Activated effector memory CD4-positive, alpha-beta T cell treated with Interleukin-2 at 50 U/mL for 16 hours (primary cell): ENCODE data around the gene CRIP3.
"Not testable (repeated sequence)": the region's sequence is repeated elsewhere in the genome, so short reads cannot be mapped to it uniquely, and the experiment has no call there.

Experiments used
- DNase-seq: peaks from one replicate; pipeline ENCODE4 v3.0.0-alpha.2; 2020

The CRIP3 gene

DNA sequence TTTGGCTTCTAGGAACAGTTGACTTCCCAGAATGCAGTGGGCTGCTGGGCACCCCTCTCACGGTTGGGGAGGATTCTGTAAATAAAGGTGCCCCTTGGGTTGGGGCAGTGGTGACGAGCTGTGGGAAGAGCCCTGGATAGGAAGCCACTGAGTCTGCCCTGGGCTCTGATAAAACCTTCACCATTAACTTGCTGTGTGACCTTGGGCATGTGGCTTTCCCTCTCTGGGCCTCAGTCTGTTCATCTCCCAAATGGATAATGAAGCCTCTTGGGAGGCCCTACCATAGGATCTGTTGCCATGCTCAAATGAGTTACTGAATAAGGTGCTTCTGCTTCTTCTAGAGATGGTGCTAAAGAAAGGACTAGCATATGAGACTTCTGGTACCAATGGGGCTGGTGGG, 3.7 kb downstream of the CRIP3 start:
- DNase-seq: no peak

DNA sequence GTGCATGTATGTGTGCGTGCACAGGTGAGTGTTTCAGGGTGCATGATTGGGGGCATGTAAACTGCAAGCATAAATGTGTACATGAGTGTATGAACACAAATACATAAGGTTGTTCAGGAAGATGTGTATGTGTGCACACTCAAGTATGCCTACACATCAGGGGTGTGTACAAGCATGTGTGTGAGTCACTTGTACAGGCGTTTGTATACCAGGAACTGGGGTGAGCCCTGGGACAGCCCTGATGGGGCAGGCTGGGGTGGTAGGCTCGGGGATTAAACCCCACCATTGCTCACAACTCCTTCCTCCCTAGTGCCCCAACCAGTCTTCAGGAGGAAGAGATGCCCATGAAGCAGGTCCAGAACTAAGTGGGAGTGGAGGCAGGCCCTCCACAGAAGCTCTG, 4.3 kb downstream of the CRIP3 start:
- no peak for DNase-seq

DNA sequence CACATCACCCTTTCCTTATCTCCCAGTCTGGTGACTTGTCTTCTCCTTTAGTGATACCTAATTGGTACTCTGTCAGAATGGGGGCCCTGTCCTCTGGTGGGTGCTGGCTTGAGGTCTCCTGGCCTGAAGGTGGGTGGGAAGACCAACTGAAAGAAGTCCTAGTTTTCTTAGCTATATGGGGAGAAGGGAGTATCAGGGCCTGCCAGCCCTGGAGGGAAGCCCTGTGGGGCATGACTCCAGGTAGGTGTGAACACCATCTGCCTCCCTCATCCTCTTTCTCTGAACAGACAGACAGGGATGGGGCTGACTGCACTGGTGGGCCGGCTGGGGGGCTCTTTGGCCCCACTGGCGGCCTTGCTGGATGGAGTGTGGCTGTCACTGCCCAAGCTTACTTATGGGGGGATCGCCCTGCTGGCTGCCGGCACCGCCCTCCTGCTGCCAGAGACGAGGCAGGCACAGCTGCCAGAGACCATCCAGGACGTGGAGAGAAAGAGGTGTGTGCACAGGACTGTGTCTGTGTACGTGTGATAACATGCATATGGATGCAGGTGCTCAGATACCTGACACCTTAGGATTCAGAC, 4.8 kb downstream of the CRIP3 start:
- no peak for DNase-seq

DNA sequence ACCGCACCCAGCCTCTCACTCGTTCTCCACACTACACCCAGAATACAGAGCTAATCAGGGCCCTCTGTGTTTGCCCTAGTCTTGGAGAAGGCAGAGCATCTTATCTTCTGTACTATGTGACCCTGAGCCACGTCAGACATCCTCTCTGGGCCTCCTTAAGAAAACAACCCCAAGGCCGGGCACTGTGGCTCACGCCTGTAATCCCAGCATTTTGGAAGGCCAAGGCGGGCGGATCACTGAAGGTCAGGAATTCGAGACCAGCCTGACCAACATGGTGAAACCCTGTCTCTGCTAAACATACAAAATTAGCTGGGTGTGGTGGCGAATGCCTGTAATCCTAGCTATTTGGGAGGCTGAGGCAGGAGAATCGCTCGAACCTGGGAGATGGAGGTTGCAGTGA, 5.6 kb downstream of the CRIP3 start:
- not testable (repeated sequence) for DNase-seq

DNA sequence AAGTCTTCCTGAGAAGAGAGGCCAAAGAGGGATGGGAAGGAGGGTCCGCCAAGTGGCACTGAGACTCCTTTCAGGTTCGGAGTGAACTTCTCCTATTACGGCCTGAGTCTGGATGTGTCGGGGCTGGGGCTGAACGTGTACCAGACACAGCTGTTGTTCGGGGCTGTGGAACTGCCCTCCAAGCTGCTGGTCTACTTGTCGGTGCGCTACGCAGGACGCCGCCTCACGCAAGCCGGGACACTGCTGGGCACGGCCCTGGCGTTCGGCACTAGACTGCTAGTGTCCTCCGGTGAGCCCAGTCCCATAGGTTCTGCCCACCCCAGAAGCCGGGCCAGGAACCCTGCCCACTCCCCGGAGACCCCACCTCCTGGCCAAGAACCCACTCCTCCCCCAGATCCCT, 6.5 kb downstream of the CRIP3 start:
- no peak for DNase-seq

DNA sequence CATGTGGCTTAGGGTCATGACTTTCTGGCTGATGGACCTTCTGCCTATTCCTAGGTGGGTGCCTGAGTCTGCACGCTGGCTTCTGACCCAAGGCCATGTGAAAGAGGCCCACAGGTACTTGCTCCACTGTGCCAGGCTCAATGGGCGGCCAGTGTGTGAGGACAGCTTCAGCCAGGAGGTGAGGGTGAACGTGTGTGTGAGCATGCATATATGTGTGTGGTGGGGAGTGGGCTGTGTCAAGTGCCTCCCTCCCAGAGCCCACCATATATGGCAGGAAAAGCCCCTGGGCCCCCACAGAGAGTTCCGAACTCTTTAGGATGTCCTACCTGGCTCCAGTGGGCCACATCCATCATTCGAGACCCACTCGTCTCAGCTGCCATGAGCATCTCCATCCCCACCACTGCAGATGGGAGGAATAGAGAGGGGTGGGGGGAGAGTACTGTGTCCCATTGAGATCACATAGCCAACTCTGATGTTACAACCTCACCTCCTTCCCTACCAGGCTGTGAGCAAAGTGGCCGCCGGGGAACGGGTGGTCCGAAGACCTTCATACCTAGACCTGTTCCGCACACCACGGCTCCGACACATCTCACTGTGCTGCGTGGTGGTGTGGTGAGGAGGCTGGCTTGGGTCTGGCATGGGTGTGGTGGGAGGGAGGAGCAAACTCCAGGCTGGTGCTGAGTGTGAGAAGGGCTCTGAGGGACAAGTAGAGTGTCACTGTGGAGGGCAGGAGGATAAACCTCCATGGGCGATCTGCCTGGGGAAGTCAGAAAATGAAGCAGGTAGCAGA, 7.3 kb downstream of the CRIP3 start:
- DNase-seq: no peak

DNA sequence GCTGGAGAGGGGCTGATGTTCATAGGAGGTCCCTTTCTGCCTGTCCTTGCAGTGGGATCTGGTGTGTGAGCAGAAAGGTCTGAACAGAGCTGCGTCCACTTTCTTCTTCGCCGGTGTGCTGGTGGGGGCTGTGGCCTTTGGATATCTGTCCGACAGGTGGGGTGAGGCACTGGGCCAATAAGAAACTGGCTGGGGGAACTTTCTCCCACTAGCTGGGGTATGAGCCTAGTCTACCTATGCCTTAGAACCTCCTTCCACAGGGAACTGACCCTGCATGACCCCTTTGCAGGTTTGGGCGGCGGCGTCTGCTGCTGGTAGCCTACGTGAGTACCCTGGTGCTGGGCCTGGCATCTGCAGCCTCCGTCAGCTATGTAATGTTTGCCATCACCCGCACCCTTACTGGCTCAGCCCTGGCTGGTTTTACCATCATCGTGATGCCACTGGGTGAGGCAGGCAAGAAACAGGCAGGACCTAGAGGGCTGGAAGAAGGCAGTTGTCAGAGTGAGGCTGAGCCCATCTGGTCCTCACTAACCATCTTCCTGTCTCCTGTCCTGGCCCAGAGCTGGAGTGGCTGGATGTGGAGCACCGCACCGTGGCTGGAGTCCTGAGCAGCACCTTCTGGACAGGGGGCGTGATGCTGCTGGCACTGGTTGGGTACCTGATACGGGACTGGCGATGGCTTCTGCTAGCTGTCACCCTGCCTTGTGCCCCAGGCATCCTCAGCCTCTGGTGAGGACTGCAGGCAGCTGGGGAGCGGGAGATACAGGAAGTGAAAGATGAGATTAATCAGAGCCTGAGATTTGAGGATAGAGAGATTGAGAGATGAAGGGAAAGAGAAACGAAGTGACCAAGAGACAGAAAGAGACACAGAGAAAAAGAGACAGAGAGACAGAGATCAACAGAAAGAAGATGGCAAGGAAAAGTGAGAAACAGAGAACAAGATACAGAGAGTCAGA, 9.0 kb downstream of the CRIP3 start:
- no peak for DNase-seq

DNA sequence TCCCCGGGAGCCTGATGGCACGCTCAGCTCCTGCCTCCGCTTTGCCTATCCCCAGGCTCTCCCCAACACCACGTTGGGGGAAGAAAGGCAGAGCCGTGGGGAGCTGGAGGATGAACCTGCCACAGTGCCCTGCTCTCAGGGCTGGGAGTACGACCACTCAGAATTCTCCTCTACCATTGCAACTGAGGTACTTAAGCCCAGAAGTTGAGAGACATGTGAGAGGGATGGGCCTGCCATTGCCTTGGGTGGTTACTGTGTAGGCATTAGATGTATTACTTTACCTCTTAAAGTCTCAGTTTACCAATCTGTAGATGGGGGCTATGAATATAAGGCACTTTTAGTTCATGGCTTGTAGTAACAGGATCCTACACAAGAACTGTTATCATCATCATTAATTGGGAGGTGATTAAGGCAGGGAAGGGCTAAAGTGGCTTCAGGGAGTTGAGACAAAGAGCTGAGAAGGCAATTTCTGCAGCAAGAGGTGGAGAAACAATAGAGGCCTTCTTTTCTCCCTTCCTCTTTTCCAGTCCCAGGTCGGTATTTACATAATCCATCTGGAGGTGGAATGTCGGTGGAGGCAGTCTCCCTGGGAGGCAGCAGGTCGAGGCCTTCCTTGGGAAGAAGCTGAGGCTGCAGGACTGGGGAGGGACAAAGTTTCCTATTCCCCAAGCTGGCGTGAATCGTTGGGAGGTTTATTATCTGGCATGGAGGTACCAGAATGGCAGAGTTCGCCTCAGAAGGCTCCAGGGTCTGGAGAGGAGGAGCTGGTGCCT, 9.9 kb downstream of the CRIP3 start:
- no peak for DNase-seq

DNA sequence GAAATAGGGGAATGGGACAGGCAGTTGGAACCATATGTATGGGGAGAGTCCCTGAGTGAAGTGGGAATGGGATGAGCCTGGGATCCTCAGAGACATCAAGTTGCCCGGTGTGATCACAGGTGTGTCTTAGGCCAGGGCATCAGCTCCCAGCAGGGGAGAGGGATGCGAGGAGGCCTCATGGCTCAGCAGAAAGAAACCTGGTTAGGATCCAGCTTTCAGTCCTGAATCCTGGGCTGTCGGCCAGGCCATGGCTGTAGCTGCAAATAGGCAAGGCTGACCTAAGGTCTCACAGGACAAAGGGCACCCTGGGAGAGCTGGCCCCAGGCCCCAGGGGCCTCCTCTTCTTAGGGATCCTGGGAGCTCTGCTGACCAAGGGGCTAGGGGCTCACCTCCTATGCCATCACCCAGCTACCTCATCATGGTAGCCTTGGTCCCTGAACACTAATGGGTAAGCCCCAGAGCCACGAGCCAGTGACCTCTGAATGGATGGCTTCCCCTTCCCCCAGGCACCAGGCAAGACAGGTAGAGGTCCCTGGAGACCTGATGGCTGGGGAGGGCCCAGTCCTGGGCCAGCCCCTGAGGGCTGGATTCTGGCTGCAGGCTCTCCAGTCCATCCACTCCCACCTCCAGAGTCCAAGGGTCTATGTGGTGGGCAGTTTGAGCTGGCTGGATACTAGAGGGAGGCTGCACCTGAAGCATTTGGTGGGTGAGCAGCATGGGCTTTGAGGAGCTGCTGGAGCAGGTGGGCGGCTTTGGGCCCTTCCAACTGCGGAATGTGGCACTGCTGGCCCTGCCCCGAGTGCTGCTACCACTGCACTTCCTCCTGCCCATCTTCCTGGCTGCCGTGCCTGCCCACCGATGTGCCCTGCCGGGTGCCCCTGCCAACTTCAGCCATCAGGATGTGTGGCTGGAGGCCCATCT, 10.7 kb downstream of the CRIP3 start, which contains the start of gene SLC22A7:
Gene SLC22A7 (plus strand): TSS at position 617 of the 921 bp plus-strand sequence. CDS start 99 bp downstream, at position 716.
- DNase-seq: no peak

DNA sequence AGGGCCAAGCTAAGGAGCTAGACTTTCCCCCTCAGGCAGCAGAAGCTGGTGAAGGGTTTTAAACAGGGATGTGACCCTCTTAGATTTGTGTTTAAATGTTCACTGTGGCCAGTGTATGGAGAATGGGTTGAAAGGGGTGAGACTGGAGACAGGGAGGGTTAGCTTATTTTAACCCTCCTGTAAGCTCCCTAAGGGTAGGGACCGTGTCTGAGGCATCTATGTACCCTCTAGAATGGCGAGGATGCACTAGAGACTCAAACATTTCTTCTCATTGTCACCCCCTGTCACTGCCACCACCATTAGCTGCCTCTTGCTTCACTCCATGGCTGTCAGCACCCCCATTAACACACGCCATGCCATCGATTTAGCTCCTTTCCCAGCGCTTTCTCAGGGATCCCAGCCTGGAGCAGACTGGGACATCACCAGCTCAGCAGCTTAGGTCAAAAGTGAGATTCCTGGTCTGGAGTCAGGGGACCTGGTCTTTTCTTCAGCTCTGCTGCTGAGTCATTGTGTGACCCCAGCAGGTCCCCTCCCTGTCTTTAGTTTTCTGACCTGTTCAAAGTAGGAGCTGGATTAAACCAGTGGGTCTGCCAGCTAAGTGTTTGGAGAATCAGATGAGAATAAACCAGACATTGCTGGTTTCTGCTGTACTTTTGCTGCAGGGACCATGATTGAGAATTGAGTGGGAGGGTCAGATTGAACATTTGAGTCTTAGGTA, 11.7 kb downstream of the CRIP3 start:
- DNase-seq: no peak

DNA sequence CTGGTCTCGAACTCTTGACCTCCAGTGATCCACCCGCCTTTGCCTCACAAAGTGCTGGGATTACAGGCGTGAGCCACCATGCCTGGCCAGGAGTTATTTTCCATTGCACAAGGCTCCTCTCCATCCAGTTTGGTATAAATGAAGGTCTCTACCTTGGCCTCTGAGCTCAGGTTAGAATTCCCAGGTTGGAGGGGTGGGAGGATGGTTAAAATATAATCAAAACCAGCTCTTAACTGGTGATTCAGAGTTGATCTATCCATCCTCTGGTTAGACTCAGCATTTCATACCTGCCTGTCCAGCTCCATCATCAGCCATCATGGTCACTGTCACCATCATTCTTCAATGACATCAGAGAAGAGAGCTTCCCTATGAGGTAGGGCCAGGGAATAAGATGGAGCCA, 13.2 kb downstream of the CRIP3 start:
- no peak for DNase-seq

DNA sequence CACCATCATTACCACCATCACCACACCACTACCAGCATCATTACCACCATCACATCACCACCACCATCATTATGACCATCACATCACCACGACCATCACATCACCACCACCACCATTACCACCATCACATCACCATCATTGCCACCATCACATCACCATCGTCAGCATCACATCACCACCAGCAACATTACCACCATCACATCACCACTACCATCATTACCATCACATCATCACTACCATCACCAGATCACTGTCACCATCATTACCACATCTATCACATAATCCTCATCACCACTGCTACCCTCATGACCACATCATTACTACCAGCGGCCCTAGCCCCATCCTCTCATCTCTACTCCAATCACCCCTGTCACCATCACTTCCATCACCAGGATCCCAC, 14.1 kb downstream of the CRIP3 start:
- no peak for DNase-seq

DNA sequence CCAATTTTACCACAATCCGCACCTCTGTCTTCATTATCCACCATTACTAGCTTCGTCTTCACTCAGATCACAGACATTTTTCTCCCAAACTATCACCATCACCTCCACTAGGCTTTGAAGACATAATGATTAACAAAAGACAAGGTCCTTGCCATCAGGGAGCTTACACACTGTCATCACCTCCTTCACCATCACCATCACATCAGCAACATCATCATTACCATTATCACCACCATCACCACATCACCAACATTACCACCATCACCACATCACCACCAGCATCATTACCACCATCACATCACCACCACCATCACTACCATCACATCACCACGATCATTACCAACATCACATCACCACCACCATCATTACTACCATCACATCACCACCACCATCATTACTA, 14.9 kb downstream of the CRIP3 start:
- no peak for DNase-seq

DNA sequence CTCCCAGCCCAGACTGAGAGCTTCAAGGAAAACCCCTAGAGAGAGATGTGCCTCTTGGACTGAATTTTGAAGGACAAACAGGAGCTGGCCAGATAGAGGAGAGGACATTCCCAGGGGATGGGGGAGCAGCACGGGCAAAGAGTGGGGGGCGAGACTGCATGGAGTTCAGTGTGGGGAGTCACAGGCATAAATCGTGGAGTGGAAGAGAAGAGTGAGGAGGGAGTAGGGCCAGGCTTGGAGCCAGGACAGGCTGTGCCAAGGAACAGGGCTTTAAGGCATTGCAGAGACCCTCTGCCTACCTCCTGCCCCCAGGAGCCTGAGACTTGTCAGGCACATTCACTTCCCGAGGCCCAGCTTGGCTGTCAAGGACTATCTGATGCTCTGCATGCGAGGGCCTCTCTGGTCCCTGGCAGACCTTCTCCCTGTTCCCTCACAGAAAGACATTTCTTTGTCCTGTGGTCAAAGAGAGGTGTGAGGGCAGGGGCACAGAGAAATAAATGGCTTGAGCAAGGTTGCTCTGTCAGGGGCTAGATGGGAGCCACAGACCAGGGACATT, 15.8 kb downstream of the CRIP3 start:
- no peak for DNase-seq

DNA sequence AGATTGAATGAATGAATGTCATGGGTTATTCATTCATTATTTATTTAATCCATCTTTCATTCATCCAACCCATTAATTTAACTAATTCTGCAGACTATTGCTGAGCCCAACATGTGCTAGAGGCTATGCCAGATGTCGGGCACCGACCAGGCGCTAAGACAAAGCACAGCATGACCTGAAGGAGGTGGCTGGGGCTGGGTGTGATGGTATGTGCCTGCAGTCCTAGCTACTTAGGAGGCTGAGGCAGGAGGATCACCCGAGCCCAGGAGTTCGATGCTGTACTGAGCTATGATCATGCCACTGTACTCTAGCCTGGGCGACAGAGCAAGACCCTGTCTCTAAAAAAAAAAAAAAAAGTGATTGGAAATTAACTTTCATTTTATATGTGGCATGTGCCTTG, 16.3 kb downstream of the CRIP3 start:
- no peak for DNase-seq

DNA sequence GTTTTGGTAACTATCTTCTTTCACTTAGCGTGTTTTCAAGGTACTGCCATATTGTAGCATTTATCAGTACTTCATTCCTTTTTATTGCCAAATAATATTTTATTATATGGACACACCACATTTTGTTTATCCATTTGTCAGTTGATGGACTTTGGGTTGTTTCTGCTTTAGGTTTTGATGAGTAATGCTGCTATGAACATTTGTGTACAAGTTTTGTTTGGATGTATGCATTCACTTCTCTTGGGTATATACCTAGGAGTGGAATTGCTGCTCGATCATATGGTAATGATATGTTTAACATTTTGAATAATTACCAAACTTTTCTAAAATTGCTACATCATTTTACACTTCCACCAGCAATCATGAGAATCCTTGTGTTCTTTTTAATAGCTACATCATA, 16.9 kb downstream of the CRIP3 start:
- no peak for DNase-seq

DNA sequence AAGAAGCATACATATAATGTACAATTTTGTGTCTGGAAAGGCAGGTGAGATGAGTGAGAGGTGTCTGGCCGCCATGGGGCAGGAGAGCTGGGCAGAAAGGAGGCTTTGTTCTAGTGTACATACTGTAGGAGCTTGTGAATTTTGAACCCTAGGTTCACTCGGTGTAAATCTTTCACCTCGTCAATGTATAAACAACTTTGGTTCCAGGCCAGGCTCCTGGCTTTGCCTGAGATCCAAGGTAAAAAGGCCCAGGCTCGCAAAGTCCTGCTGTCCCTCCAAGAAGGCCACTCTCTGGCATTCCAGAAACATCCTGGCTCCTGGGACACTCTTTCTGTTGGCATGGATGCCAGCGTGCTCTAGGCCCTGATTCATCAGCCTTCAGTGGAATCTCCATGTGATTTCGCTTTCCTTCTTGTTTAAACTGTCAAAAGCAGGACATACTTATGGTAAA, 17.7 kb downstream of the CRIP3 start:
- no peak for DNase-seq

DNA sequence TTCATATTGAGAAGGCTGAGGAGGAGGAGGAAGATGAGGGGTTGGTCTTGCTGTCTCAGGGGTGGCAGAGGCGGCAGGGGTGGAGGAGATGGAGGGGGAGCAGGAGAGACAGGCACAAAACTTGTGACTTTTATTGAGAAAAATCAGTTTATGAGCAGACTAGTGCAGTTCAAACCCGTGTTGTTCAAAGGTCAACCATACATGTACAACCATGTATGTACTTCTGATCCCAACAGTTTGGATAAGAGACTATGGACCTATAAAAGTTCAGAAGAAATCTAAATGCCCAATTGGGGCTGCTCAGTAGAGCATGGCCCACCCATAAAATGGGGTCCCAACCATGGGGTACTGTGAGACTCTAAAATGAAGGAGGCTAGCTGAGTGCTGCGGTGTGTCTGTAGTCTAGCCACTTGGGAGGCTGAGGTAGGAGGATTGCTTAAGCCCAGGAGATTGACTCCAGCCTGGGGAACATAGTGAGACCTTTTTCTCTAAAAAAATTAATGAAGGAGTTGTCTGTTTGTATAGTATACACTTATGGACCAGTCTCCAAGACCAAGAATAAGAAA, 18.2 kb downstream of the CRIP3 start:
- no peak for DNase-seq

DNA sequence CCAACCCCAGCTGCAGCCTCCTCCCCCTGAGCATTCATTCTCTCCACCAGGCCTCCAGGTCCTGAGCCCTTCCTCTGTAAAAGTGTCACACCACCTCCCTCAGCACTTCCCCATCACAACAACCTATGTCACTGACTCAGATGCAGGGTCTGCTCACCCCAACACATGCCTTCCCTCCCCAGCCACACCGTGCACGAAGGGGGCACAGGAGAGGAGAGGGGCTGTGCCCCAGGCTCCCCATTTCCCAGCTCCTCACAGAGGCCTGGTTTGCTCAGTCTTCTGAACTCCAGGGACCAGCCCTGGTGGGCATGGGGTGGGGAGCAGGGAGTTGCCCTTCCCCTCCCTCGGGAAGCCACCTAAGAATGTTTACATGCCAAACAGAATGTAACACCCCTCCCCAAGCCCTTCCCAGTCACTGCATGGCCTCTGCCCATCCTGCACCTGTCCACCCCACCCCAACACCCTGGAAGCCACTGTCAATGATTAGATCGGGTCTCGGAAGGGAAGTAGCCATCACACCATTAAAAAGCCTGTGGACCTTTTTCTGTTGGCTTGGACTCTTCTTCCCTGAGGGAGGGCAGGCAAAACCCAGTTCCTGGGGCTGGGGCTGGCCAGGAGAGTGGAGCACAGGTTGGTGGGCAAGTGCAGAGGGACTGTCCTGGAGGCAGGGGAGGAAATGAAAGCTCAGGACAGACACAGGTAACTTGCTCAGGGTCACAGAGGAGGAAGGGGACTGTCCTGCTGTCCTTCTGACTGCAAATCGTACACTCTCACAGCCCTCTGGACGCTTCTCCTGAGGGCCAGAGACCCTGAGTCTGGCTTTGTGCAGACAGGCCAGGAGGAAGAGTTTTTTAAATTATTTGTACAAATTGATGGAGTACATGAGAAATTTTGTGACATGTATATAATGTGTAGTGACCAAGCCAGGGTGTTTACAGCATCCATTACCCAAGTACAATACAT, 20.6 kb downstream of the CRIP3 start:
- DNase-seq: no peak
